Skeletal muscle tissue (tissue), 4 donors: Measurements from ENCODE around the gene GFOD1. TPM values are rescaled to one million over a fixed set of nuclear protein-coding genes. Genes with fewer than 3 reads are reported as not detected.
A peak's percentile ranks its signal among the peaks of the same experiment; 100 is the strongest.
"Not testable (repeated sequence)": the region's sequence is repeated elsewhere in the genome, so short reads cannot be mapped to it uniquely, and the experiment has no call there.

Experiments
- H3K27ac ChIP-seq: one replicate; pipeline ENCODE4 v1.7.0; 2013; ENCODE audit warnings: mild to moderate bottlenecking, low read depth, low read length, inconsistent platforms
- H3K27me3 ChIP-seq, 3 donors: one replicate each; pipeline ENCODE4 v1.7.0; 2013; ENCODE audit warnings: low read length in 3 of 3; ENCODE audit not compliant: control insufficient read depth in 3 of 3, insufficient read depth in 3 of 3
- H3K36me3 ChIP-seq, 3 donors: one replicate each; pipeline ENCODE4 v1.7.0; 2013; ENCODE audit warnings: low read length in 3 of 3; ENCODE audit not compliant: control insufficient read depth in 3 of 3, insufficient read depth in 3 of 3
- H3K4me1 ChIP-seq, 3 donors: one replicate each; pipeline ENCODE4 v1.7.0; 2013; ENCODE audit warnings: low read length in 3 of 3, mild to moderate bottlenecking in 3 of 3; ENCODE audit not compliant: control insufficient read depth in 3 of 3, insufficient read depth in 3 of 3
- H3K4me3 ChIP-seq, 3 donors: one replicate each; pipeline ENCODE4 v1.7.0; 2013; ENCODE audit warnings: low read length in 3 of 3
- H3K9ac ChIP-seq, 3 donors: one replicate each; pipeline ENCODE4 v1.7.0; 2013; ENCODE audit warnings: low read length in 3 of 3, mild to moderate bottlenecking in 3 of 3, moderate library complexity in 2 of 3, low read depth in 1 of 3
- H3K9me3 ChIP-seq, 3 donors: one replicate each; pipeline ENCODE4 v1.7.0; 2013; ENCODE audit warnings: low read length in 3 of 3; ENCODE audit not compliant: control insufficient read depth in 3 of 3
- total RNA-seq: library from RNA; depleted of rRNA; stranded (reverse); fragments of >200 nt; gene quantifications from one replicate; pipeline ENCODE4 v1.2.3, GENCODE V29; 2014
- donor health status: Osteomylitis.

GFOD1 gene
- total RNA-seq, 1 donor from 2014 or later = 6.3 TPM

GRCh38 chr6:13461307-13461706 lies 26.1 kb downstream of the GFOD1 start:
- Histone ChIP-seq H3K4me3 (no peak overlapping the region), H3K9ac (no peak overlapping the region), H3K36me3 (no peaks in the 10 kb centered on the region), H3K27me3 (no peaks in the 10 kb centered on the region), H3K27ac (no peak overlapping the region), H3K9me3 (no peaks in the 10 kb centered on the region), H3K4me1 (peaks cover 8 to 17% (median 15%) of the 10 kb centered on the region in 3 donors)

DNA sequence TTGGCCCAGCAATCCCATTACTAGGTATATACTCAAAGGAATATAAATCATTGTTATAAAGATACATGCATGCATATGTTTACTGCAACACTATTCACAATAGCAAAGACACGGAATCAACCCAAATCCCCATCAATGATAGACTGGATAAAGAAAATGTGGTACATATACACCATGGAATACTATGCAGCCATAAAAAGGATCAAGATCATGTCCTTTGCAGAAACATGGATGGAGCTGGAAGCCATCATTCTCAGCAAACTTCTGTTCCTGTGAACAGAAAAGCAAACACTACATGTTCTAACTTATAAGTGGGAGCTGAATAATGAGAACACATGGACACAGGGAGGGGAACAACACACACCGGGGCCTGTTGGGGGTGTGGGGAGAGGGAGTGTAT lies 27.1 kb downstream of the GFOD1 start:
- not testable (repeated sequence) for H3K27me3 ChIP-seq, H3K27ac ChIP-seq, H3K4me3 ChIP-seq, H3K36me3 ChIP-seq, H3K9ac ChIP-seq, H3K9me3 ChIP-seq
- H3K4me1 ChIP-seq = peaks cover 15 to 22% (median 18%) of the 10 kb centered on the region in 3 donors

GRCh38 chr6:13457577-13457976 lies 29.8 kb downstream of the GFOD1 start:
- H3K27me3 ChIP-seq = no peaks in the 10 kb centered on the region
- no peak overlapping the region for H3K27ac ChIP-seq
- H3K9me3 ChIP-seq = no peaks in the 10 kb centered on the region
- H3K36me3 ChIP-seq = no peaks in the 10 kb centered on the region
- no peak overlapping the region for H3K4me3 ChIP-seq
- no peak overlapping the region for H3K9ac ChIP-seq
- H3K4me1 ChIP-seq = peaks cover 32 to 36% (median 34%) of the 10 kb centered on the region in 3 donors

DNA sequence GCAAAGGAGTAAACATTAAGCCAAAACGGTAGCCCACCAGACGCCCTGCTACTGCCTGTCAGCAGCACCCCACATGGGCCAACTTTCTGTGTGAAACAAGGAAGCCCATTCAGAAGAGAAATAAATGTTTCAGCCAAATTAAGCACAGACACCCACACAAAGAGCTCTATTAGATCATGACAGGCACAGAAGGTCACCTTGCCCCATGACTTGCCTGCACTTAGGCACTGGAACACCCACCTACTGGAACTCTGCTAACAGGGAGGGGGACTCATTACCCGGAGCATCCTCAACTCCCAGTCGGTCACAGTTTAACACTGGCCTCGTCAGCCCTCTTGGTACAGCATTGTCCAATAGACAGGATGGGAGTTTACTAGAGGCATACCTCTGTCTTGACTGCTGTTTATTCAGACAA lies 31.8 kb downstream of the GFOD1 start:
- no peaks in the 10 kb centered on the region for H3K9me3 ChIP-seq
- H3K27ac ChIP-seq = no peak overlapping the region
- H3K36me3 ChIP-seq = peaks cover 0 to 3% (median 0%) of the 10 kb centered on the region in 3 donors

DNA sequence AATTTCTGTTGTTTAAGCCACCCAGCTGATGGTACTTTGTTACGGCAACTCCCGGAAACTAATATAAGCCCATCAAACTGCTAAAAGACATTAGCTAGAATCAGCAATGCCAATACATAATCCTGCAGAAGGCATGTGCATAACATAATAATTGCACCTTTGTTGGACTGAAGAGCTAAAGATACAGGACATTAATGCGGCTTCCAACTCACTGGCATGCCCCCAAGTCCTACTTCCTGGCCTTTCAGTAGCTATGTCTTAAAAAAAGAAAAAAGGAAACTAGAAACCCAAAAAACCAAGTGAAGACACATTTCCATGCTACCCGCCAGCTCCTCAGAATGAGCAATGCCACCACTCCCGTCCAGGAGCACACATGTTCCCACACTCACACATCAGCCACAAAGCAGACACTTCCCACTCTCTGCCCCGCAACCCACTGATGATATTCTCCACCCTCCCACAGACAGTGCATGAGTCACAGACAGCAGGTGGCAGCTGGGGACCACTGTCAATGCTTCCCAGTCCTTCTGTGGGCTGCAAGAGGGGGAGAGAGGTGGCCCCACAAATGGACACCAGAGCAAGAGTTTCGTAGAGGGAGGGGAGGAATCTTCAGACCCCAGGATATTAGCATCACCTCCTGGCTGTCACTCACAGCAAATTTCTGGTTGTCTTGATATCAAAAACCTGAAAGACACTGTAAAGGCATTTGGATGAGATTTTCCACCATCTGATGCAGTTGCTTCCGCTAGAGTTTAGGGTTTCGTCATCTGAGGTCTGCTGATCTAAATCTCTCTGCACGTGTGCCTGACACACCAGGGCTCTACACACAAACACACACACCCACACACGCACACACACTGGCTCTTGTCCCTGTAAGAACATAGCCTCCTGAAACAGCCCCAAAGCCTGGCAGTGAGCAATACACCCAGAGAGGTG lies 32.8 kb downstream of the GFOD1 start:
- Histone ChIP-seq H3K36me3 (peaks cover 0 to 4% (median 0%) of the 10 kb centered on the region in 3 donors), H3K9me3 (no peaks in the 10 kb centered on the region), H3K9ac (no peak overlapping the region), H3K4me1 (peaks cover 29 to 46% (median 34%) of the 10 kb centered on the region in 3 donors), H3K27ac (no peak overlapping the region), H3K4me3 (peak overlapping the region; percentile 6 to 24 (median 14)), H3K27me3 (no peaks in the 10 kb centered on the region)

More for the DNA sequence above, 31.8 kb downstream of the GFOD1 start:
- Histone ChIP-seq H3K9ac (no peak overlapping the region), H3K4me1 (peaks cover 29 to 44% (median 32%) of the 10 kb centered on the region in 3 donors), H3K27me3 (no peaks in the 10 kb centered on the region), H3K4me3 (no peak overlapping the region)

DNA sequence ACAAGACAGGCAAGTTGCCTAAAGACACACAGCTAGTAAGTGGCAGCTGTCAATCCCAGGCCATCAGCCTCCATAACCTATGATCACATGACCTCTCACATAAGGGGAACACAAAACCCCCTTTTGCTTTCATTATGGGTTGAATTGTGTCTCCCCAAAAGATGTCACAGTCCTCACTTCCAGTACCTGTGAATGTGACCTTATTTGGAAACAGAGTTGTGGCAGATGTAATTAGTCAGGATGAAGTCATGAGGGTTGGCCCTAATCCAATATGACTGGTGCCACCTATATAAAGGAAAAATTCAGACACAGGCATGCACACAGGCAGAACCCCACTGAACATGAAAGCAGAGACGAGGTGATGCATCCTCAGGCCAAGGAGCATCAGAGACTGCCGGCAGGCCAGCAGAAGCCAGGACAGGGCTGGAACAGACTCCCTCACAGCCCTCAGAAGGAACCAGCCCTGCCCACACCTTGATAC lies 33.6 kb downstream of the GFOD1 start:
- Histone ChIP-seq H3K4me3 (no peak overlapping the region), H3K9me3 (no peaks in the 10 kb centered on the region), H3K4me1 (peaks cover 29 to 49% (median 34%) of the 10 kb centered on the region in 3 donors), H3K27me3 (no peaks in the 10 kb centered on the region), H3K36me3 (peaks cover 0 to 4% (median 0%) of the 10 kb centered on the region in 3 donors), H3K27ac (no peak overlapping the region), H3K9ac (no peak overlapping the region)

DNA sequence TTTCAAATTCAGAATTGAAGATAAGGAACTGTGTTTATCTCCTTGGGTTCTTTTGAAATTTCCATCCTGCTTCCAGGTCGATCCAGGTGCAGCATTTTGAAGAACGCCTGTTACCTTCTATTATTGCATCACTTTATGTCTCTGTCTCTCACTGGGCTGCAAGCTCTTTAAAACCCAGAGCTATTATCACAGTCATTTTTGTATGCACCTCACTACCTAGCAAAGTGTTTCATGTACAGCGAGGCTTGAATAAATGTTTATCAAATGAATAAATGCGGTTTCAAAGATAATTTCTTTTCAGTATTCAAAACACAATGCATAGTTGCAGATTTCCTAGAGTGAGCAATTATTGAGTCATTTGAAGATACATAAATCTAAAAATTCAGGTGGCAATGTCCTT lies 34.2 kb downstream of the GFOD1 start:
- Histone ChIP-seq H3K4me1 (peaks cover 35 to 56% (median 37%) of the 10 kb centered on the region in 3 donors), H3K27ac (no peak overlapping the region), H3K9ac (no peak overlapping the region)

GRCh38 chr6:13452346-13453117 lies 34.9 kb downstream of the GFOD1 start:
- peaks cover 0 to 4% (median 0%) of the 10 kb centered on the region in 3 donors for H3K36me3 ChIP-seq
- peaks cover 35 to 56% (median 37%) of the 10 kb centered on the region in 3 donors for H3K4me1 ChIP-seq
- H3K9me3 ChIP-seq = no peaks in the 10 kb centered on the region
- H3K27me3 ChIP-seq = no peaks in the 10 kb centered on the region
- H3K27ac ChIP-seq = no peak overlapping the region
- H3K9ac ChIP-seq = no peak overlapping the region
- H3K4me3 ChIP-seq = no peak overlapping the region

More for the DNA sequence above, 34.2 kb downstream of the GFOD1 start:
- Histone ChIP-seq H3K27me3 (no peaks in the 10 kb centered on the region), H3K4me3 (no peak overlapping the region), H3K36me3 (peaks cover 0 to 4% (median 0%) of the 10 kb centered on the region in 3 donors), H3K9me3 (no peaks in the 10 kb centered on the region)

DNA sequence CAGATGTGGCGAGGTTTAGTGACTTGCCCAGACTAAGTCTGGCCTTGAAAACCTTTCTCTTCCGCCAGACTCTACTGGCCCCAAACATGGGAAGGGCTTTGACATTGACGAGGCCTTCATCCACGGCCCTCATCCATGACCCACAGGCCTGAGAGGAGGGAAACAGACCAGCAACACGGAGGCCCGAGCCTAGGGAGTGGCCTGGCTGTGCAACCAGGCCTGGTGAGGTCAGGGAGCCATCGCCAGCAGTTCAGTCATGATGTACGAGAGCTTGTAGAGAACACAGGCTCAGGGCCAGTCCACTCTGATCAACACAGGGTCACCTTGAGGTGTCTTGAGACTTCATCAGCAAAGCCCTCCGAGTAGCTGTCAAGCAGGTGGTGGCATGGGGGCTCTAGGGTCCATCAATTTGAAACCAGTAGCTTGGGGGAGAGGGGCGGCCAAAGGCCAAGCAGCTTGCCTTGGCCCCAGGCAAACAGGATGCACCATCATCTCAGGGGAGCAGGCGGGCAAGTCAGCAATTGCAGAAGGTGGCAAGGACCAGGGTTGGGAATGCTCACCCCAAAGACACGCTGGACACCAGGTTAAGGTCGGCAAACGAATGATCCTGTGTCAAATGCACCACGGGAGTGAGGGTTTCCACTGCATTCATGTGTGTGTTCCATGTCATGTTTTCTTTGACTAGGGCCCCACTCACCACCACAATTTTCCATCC lies 36.1 kb downstream of the GFOD1 start:
- H3K9me3 ChIP-seq = no peaks in the 10 kb centered on the region
- H3K4me1 ChIP-seq = peaks cover 30 to 56% (median 37%) of the 10 kb centered on the region in 3 donors
- H3K9ac ChIP-seq = peak overlapping the region in 1 of 3 donors; percentile 27
- peaks cover 0 to 4% (median 0%) of the 10 kb centered on the region in 3 donors for H3K36me3 ChIP-seq
- H3K27ac ChIP-seq = no peak overlapping the region
- no peak overlapping the region for H3K4me3 ChIP-seq
- no peaks in the 10 kb centered on the region for H3K27me3 ChIP-seq
